B cell (primary cell): ENCODE measurements around the gene DYNLT2B.

Source experiments
- EZH2 ChIP-seq: IDR thresholded peaks from 2 replicates; pipeline ENCODE4 v1.6.1; 2012; ENCODE audit warnings: borderline replicate concordance, low read depth, mild to moderate bottlenecking, moderate library complexity, low read length; ENCODE audit not compliant: insufficient read depth, poor library complexity, severe bottlenecking
- TF ChIP-seq, protein P1 (sequence below): fragments of 200-600 bp; IDR thresholded peaks from one replicate; pipeline ENCODE4 v1.8.0; 2022; ENCODE audit warnings: antibody characterized with exemption, mild to moderate bottlenecking

DNA sequence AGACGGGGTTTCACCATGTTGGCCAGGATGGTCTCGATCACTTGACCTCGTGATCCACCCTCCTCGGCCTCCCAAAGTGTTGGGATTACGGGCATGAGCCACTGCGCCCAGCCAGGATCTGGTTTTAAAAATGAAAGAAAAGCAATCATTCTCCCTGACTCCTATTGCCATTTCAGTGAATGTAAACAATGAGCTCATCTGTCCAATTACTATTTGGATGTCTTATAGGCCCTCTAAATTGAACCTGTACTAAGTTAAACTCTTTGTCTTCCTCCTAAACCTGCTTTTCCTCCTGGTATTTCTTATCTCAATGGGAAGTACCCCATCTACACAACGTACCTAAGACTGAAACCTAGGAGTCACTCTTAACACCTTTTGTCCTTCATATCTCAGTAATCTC is 54.2 kb downstream of the DYNLT2B start:
- TF ChIP-seq, protein P1, sequence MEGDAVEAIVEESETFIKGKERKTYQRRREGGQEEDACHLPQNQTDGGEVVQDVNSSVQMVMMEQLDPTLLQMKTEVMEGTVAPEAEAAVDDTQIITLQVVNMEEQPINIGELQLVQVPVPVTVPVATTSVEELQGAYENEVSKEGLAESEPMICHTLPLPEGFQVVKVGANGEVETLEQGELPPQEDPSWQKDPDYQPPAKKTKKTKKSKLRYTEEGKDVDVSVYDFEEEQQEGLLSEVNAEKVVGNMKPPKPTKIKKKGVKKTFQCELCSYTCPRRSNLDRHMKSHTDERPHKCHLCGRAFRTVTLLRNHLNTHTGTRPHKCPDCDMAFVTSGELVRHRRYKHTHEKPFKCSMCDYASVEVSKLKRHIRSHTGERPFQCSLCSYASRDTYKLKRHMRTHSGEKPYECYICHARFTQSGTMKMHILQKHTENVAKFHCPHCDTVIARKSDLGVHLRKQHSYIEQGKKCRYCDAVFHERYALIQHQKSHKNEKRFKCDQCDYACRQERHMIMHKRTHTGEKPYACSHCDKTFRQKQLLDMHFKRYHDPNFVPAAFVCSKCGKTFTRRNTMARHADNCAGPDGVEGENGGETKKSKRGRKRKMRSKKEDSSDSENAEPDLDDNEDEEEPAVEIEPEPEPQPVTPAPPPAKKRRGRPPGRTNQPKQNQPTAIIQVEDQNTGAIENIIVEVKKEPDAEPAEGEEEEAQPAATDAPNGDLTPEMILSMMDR, result no peak
- no peak for TF ChIP-seq EZH2
